Left renal cortex interstitium (tissue), 4 donors: ENCODE results near the gene GTF2A1L. TPM values are rescaled to one million over a fixed set of nuclear protein-coding genes. Genes with fewer than 3 reads are reported as not detected.

ENCODE experiments used
- DNase-seq, 4 donors: peaks; one replicate each; pipeline ENCODE4 v3.0.0-alpha.2; 2013; ENCODE audit warnings: low read depth in 4 of 4, low spot score in 2 of 4, missing footprints in 1 of 4
- polyA plus RNA-seq, 4 donors: library from polyadenylated mRNA; unstranded; fragments of 120-200 nt; gene quantifications; one replicate each; pipeline ENCODE4 v1.2.1, GENCODE V29; 2013; ENCODE audit not compliant: insufficient read length in 4 of 4

The GTF2A1L gene
- polyA plus RNA-seq, 4 donors = 0.24 to 0.79 (median 0.61) TPM; not detected in 1

GRCh38 chr2:48727560-48727959 lies 109.9 kb downstream of the GTF2A1L start:
- no peak for DNase-seq

- DNase-seq = no peak
Measured at GRCh38 chr2:48728295-48728694, 110.6 kb downstream of the GTF2A1L start.

- no peak for DNase-seq
Measured at GRCh38 chr2:48728840-48729239, 111.2 kb downstream of the GTF2A1L start.

Other genes with a start within 250 kb of the GTF2A1L start
- gene PPP1R21, start 177.1 kb upstream of the GTF2A1L start, polyA plus RNA-seq = 10 to 100 TPM; 36.7 to 46.4 (median 42.2) TPM
- gene STON1, start 87.7 kb upstream of the GTF2A1L start, polyA plus RNA-seq = 10 to 100 TPM; 30.2 to 40.4 (median 34.4) TPM
- under 1 TPM; 0.22 to 0.74 (median 0.31) TPM for gene LHCGR, start 137.9 kb downstream of the GTF2A1L start, polyA plus RNA-seq